IMR-90 (cell line): ENCODE measurements around the gene TENM4. TPM values are rescaled to one million over a fixed set of nuclear protein-coding genes. Genes with fewer than 3 reads are reported as not detected.

ENCODE experiments used
- ATAC-seq: fragments of 200-7000 bp; cut with Tn5 transposase; 2 replicates; pipeline ENCODE4 v1.9.1; 2020; ENCODE audit warnings: low read depth, mild to moderate bottlenecking, moderate library complexity
- BruUV-seq: library from RNA; stranded (reverse); fragments of 400-500 nt; replicated peaks from 2 replicates; lab custom pipeline; 2021; lab: Mats Ljungman, UMichigan
- CTCF ChIA-PET: fragments of 300-600 bp; formaldehyde crosslinking; extraction: SDS; loops from one replicate; lab custom pipeline; 2021; ENCODE audit warnings: antibody characterized with exemption; lab: Yijun Ruan, JAX
- POLR2A ChIA-PET: fragments of 300-600 bp; sonication (Branson Sonifier 250); formaldehyde crosslinking; loops from one replicate; lab custom pipeline; 2022; ENCODE audit warnings: antibody characterized with exemption; ENCODE audit not compliant: unreplicated experiment; lab: Charles Lee
- DNase-seq: peaks from one replicate; pipeline ENCODE4 v3.0.0; 2013
- H2AFZ ChIP-seq: replicated peaks from 2 replicates; pipeline ENCODE3; 2013; ENCODE audit warnings: low read length, mild to moderate bottlenecking; ENCODE audit not compliant: poor library complexity
- H2AK5ac ChIP-seq: 2 replicates; pipeline ENCODE4 v1.6.1; 2013; ENCODE audit warnings: low read depth, low read length, inconsistent platforms
- H2AK9ac ChIP-seq: replicated peaks from 2 replicates; pipeline ENCODE3; 2013; ENCODE audit warnings: mild to moderate bottlenecking, low read depth, low read length, moderate library complexity; ENCODE audit not compliant: poor library complexity
- H2BK120ac ChIP-seq: 2 replicates; pipeline ENCODE4 v1.6.1; 2013; ENCODE audit warnings: low read depth, low read length, inconsistent platforms
- H2BK15ac ChIP-seq: 3 replicates; pipeline ENCODE4 v1.6.1; 2013; ENCODE audit warnings: low read depth, low read length, inconsistent platforms
- H2BK20ac ChIP-seq: 2 replicates; pipeline ENCODE4 v1.6.1; 2013; ENCODE audit warnings: low read depth, mild to moderate bottlenecking, inconsistent platforms, low read length, moderate library complexity
- H2BK5ac ChIP-seq: 2 replicates; pipeline ENCODE4 v1.6.1; 2013; ENCODE audit warnings: mild to moderate bottlenecking, low read depth, low read length, inconsistent platforms; ENCODE audit not compliant: poor library complexity, severe bottlenecking
- H3K14ac ChIP-seq: replicated peaks from 2 replicates; pipeline ENCODE4 v1.6.1; 2013; ENCODE audit warnings: low read depth, low read length, inconsistent platforms
- H3K18ac ChIP-seq: 2 replicates; pipeline ENCODE4 v1.6.1; 2013; ENCODE audit warnings: low read depth, low read length, control low read depth
- H3K23ac ChIP-seq: 2 replicates; pipeline ENCODE4 v1.6.1; 2013; ENCODE audit warnings: low read depth, low read length, inconsistent platforms
- H3K27ac ChIP-seq: 2 replicates; pipeline ENCODE4 v1.5.1; 2013; ENCODE audit warnings: mild to moderate bottlenecking, control low read depth, low read length; ENCODE audit not compliant: insufficient read depth
- H3K27me3 ChIP-seq: 2 replicates; pipeline ENCODE4 v1.6.1; 2013; ENCODE audit warnings: low read length; ENCODE audit not compliant: control insufficient read depth, insufficient read depth
- H3K36me3 ChIP-seq: 2 replicates; pipeline ENCODE4 v1.6.1; 2013; ENCODE audit warnings: low read length, mixed read lengths; ENCODE audit not compliant: control insufficient read depth, insufficient read depth
- H3K4ac ChIP-seq: 2 replicates; pipeline ENCODE4 v1.6.1; 2013; ENCODE audit warnings: low read depth, low read length, inconsistent platforms
- H3K4me1 ChIP-seq: 2 replicates; pipeline ENCODE4 v1.6.1; 2013; ENCODE audit warnings: low read length, mixed read lengths; ENCODE audit not compliant: control insufficient read depth, insufficient read depth
- H3K4me2 ChIP-seq: 2 replicates; pipeline ENCODE4 v1.6.1; 2013; ENCODE audit warnings: low read depth, mild to moderate bottlenecking, control low read depth, low read length, moderate library complexity
- H3K4me3 ChIP-seq: 2 replicates; pipeline ENCODE4 v1.5.1; 2013; ENCODE audit warnings: low read depth, mild to moderate bottlenecking, control low read depth, low read length, moderate library complexity; ENCODE audit not compliant: insufficient read depth
- H3K56ac ChIP-seq: 2 replicates; pipeline ENCODE4 v1.6.1; 2013; ENCODE audit warnings: low read length, inconsistent platforms; ENCODE audit not compliant: insufficient read depth; ENCODE audit errors: extremely low read depth
- H3K79me1 ChIP-seq, 2 experiments: 2 replicates each; pipeline ENCODE4 v1.6.1; 2013; ENCODE audit warnings: low read length in 2 of 2, inconsistent platforms in 1 of 2, low read depth in 1 of 2
- H3K9ac ChIP-seq: 2 replicates; pipeline ENCODE4 v1.6.1; 2013; ENCODE audit warnings: low read depth, low read length, control low read depth
- H3K9me1 ChIP-seq: 2 replicates; pipeline ENCODE4 v1.6.1; 2013; ENCODE audit warnings: low read length, inconsistent platforms; ENCODE audit not compliant: insufficient read depth
- H3K9me3 ChIP-seq: 2 replicates; pipeline ENCODE4 v1.6.1; 2013; ENCODE audit warnings: low read length; ENCODE audit not compliant: control insufficient read depth, insufficient read depth
- H4K20me1 ChIP-seq: 2 replicates; pipeline ENCODE4 v1.6.1; 2013; ENCODE audit warnings: low read length, inconsistent platforms; ENCODE audit not compliant: insufficient read depth
- H4K5ac ChIP-seq: 2 replicates; pipeline ENCODE4 v1.6.1; 2013; ENCODE audit warnings: mild to moderate bottlenecking, low read depth, low read length, control low read depth
- H4K8ac ChIP-seq, 2 experiments: 2 replicates each; pipeline ENCODE4 v1.6.1; 2013; ENCODE audit warnings: low read depth in 2 of 2, low read length in 2 of 2, control low read depth in 1 of 2, inconsistent platforms in 1 of 2
- H4K91ac ChIP-seq: 2 replicates; pipeline ENCODE4 v1.6.1; 2013; ENCODE audit warnings: low read depth, low read length, inconsistent platforms; ENCODE audit not compliant: insufficient read depth
- BHLHE40 ChIP-seq: fragments of 150-350 bp; IDR thresholded peaks from 2 replicates; pipeline ENCODE4 v1.6.1; 2016; ENCODE audit warnings: mild to moderate bottlenecking, low read depth, low read length
- CEBPB ChIP-seq: IDR thresholded peaks from 2 replicates; pipeline ENCODE4 v1.6.1; 2012; ENCODE audit warnings: low read depth, low read length, improper control_type of control experiment
- CHD1 ChIP-seq: IDR thresholded peaks from 2 replicates; pipeline ENCODE4 v1.6.1; 2012; ENCODE audit warnings: low read depth, low read length, improper control_type of control experiment
- CTCF ChIP-seq: conservative IDR thresholded peaks from 2 replicates; pipeline ENCODE4 v1.5.1; 2012; ENCODE audit warnings: mild to moderate bottlenecking, low read depth, low read length, improper control_type of control experiment
- ELK1 ChIP-seq: fragments of 150-350 bp; IDR thresholded peaks from 2 replicates; pipeline ENCODE4 v1.6.1; 2016; ENCODE audit warnings: low read depth, mild to moderate bottlenecking, low read length, moderate library complexity, borderline replicate concordance
- FOS ChIP-seq: fragments of 150-350 bp; IDR thresholded peaks from 2 replicates; pipeline ENCODE4 v1.6.1; 2016; ENCODE audit warnings: low read depth, low read length
- MAFK ChIP-seq: IDR thresholded peaks from 2 replicates; pipeline ENCODE4 v1.6.1; 2012; ENCODE audit warnings: low read depth, low read length, improper control_type of control experiment
- MAZ ChIP-seq: IDR thresholded peaks from 2 replicates; pipeline ENCODE4 v1.6.1; 2012; ENCODE audit warnings: low read depth, mild to moderate bottlenecking, low read length, improper control_type of control experiment, moderate library complexity, borderline replicate concordance
- MXI1 ChIP-seq: IDR thresholded peaks from 2 replicates; pipeline ENCODE4 v1.6.1; 2012; ENCODE audit warnings: low read depth, mild to moderate bottlenecking, low read length, moderate library complexity, borderline replicate concordance
- NFE2L2 ChIP-seq: fragments of 150-350 bp; IDR thresholded peaks from 2 replicates; pipeline ENCODE4 v1.6.1; 2016; ENCODE audit warnings: low read depth, mild to moderate bottlenecking, low read length
- POLR2A ChIP-seq: IDR thresholded peaks from 2 replicates; pipeline ENCODE4 v1.6.1; 2012; ENCODE audit warnings: mild to moderate bottlenecking, low read depth, low read length
- RAD21 ChIP-seq: IDR thresholded peaks from 2 replicates; pipeline ENCODE4 v1.6.1; 2012; ENCODE audit warnings: low read length, improper control_type of control experiment
- RCOR1 ChIP-seq: IDR thresholded peaks from 2 replicates; pipeline ENCODE4 v1.6.1; 2012; ENCODE audit warnings: mild to moderate bottlenecking, low read length, improper control_type of control experiment; ENCODE audit not compliant: insufficient replicate concordance
- RFX5 ChIP-seq: IDR thresholded peaks from 2 replicates; pipeline ENCODE4 v1.8.0; 2012; ENCODE audit warnings: low read depth, mild to moderate bottlenecking, low read length, moderate library complexity
- SMC3 ChIP-seq: fragments of 150-350 bp; IDR thresholded peaks from 2 replicates; pipeline ENCODE4 v1.6.1; 2016; ENCODE audit warnings: low read depth, mild to moderate bottlenecking, antibody characterized with exemption, low read length, moderate library complexity
- USF2 ChIP-seq: fragments of 150-350 bp; IDR thresholded peaks from 2 replicates; pipeline ENCODE4 v1.6.1; 2017; ENCODE audit warnings: mild to moderate bottlenecking, antibody characterized with exemption, low read length, low read depth
- WGBS, 2 experiments: methylation state at CpG; one replicate each; pipeline versions ENCODE4 v1.1.5 to v1.1.7; 2013; ENCODE audit warnings: missing lambda C conversion rate in 2 of 2; ENCODE audit not compliant: insufficient read length in 1 of 2; ENCODE audit errors: extremely low coverage in 2 of 2; 5-methylcytosine and 5-hydroxymethylcytosine counted together
- dilution Hi-C: fragments of 300-500 bp; cut with HindIII; formaldehyde crosslinking; loops from one replicate; pipeline ENCODE4 v1.14.3; 2018; ENCODE audit warnings: low sequenced_read_pairs; ENCODE audit not compliant: unreplicated experiment
- in situ Hi-C: fragments of 300-500 bp; cut with MboI; formaldehyde crosslinking; loops from 3 replicates; pipeline ENCODE4 v1.14.3; 2019; ENCODE audit warnings: low sequenced_read_pairs, inconsistent platforms, mixed read lengths
- intact Hi-C: fragments of 100-400 bp; cut with micrococcal nuclease; formaldehyde crosslinking; loops from 2 replicates; pipeline ENCODE4 v1.10.0; 2022
- polyA plus RNA-seq, 3 experiments: library from polyadenylated mRNA; depleted of rRNA; stranded (reverse); fragments of >200 nt; gene quantifications; 2 replicates each; pipeline ENCODE4 v1.2.3, GENCODE V29; 2012; ENCODE audit warnings: low replicate concordance in 1 of 3
- total RNA-seq: library from RNA; depleted of rRNA; stranded (reverse); fragments of >200 nt; gene quantifications from 2 replicates; pipeline ENCODE4 v1.2.3, GENCODE V29; 2012

Gene TENM4
- total and polyA plus RNA-seq, 2 of the 4 experiments (the other 2 are of a cell fraction): 7.4 to 9.0 TPM

- no peaks in the 10 kb centered on the region; a peak in 1 of 4 replicates for H3K79me1 ChIP-seq
- no peaks in the 10 kb centered on the region for H3K27me3 ChIP-seq
- H3K27ac ChIP-seq: no peak overlapping the region
- no peak overlapping the region for H2AFZ ChIP-seq
- WGBS, 2 experiments: no CpG with 5 or more reads among the region's 1 CpG
- CTCF ChIA-PET: no interaction called here
- no peak overlapping the region for H3K4ac ChIP-seq
- no peak overlapping the region for H2BK15ac ChIP-seq
- TF ChIP-seq RAD21 (no peak), MAZ (no peak), MAFK (no peak), CTCF (no peak), RFX5 (no peak), ELK1 (no peak), BHLHE40 (no peak), SMC3 (no peak), RCOR1 (no peak), FOS (no peak), NFE2L2 (no peak), CEBPB (no peak), USF2 (no peak), CHD1 (no peak), MXI1 (no peak), POLR2A (no peak)
- peaks cover 5% of the 10 kb centered on the region; the same call in 1 of the 2 replicates for H3K9me1 ChIP-seq
- no peak overlapping the region for H2AK5ac ChIP-seq
- DNase-seq (no peak), ATAC-seq (no peak)
- H2BK120ac ChIP-seq: no peak overlapping the region
- no peaks in the 10 kb centered on the region for H3K36me3 ChIP-seq
- no peak overlapping the region for H2AK9ac ChIP-seq
- no peak overlapping the region for H4K5ac ChIP-seq
- BruUV-seq: no TSS peak
- no peaks in the 10 kb centered on the region; the same call in 1 of the 2 replicates for H3K4me1 ChIP-seq
- H3K14ac ChIP-seq: no peak overlapping the region
- in situ Hi-C loops (no loop called here), dilution Hi-C loops (no loop called here), intact Hi-C loops (no loop called here)
- no peak overlapping the region for H4K8ac ChIP-seq
- no peak overlapping the region for H3K4me2 ChIP-seq
- no peaks in the 10 kb centered on the region for H4K20me1 ChIP-seq
- no peak overlapping the region for H4K91ac ChIP-seq
- H3K9me3 ChIP-seq: no peaks in the 10 kb centered on the region
- no peak overlapping the region for H3K9ac ChIP-seq
- no peak overlapping the region for H3K18ac ChIP-seq
- H3K4me3 ChIP-seq: no peak overlapping the region
- POLR2A ChIA-PET: no interaction called here
- no peak overlapping the region for H2BK5ac ChIP-seq
- H3K23ac ChIP-seq: no peak overlapping the region
- H3K56ac ChIP-seq: no peak overlapping the region
- H2BK20ac ChIP-seq: no peak overlapping the region
Observed at GRCh38 chr11:79205786-79206185, 235.0 kb downstream of the TENM4 start.
